HCT116 (cell line): ENCODE data around the gene NMNAT3. TPM values are rescaled to one million over a fixed set of nuclear protein-coding genes. Genes with fewer than 3 reads are reported as not detected.

Source experiments
- ATAC-seq: fragments of 200-7000 bp; cut with Tn5 transposase; 2 replicates; pipeline ENCODE4 v1.9.1; 2020; ENCODE audit warnings: mild to moderate bottlenecking, moderate library complexity
- BruUV-seq: library from RNA; stranded (reverse); fragments of 400-500 nt; replicated peaks from 2 replicates; lab custom pipeline; 2021; lab: Mats Ljungman, UMichigan
- CTCF ChIA-PET: fragments of 300-600 bp; sonication (Branson Sonifier 250); formaldehyde crosslinking; loops from one replicate; lab custom pipeline; 2021; ENCODE audit warnings: antibody characterized with exemption; lab: Charles Lee
- POLR2A ChIA-PET: fragments of 300-600, 350-600 bp; sonication (Branson Sonifier 250); formaldehyde crosslinking; loops from one replicate; lab custom pipeline; 2021; ENCODE audit warnings: antibody characterized with exemption; lab: Charles Lee
- RAD21 ChIA-PET, 2 experiments: fragments of 300-600 bp; sonication (Branson Sonifier 250); formaldehyde crosslinking; loops; one replicate each; lab custom pipeline; 2023; ENCODE audit warnings: low total read pairs in 2 of 2; ENCODE audit not compliant: uncharacterized antibody in 2 of 2, unreplicated experiment in 2 of 2, low non-redundant PET in 1 of 2; lab: Charles Lee
- DNase-seq: peaks from one replicate; pipeline ENCODE4 v3.0.0-alpha.2; 2010; ENCODE audit warnings: low read depth, low spot score
- H2AFZ ChIP-seq: fragments of 200-600 bp; shearing (Covaris generic), sonication (generic); 2 replicates; pipeline ENCODE4 v1.6.1; 2017; ENCODE audit warnings: low read depth, mixed run types, mixed read lengths, antibody characterized with exemption, low read length; ENCODE audit not compliant: poor library complexity, severe bottlenecking
- H3K27ac ChIP-seq: 2 replicates; pipeline ENCODE4 v1.5.1; 2012; ENCODE audit warnings: low read depth, low read length
- H3K27me3 ChIP-seq: fragments of 200-600 bp; sonication (generic); 2 replicates; pipeline ENCODE4 v1.6.1; 2016; ENCODE audit warnings: mixed run types, low read length, mixed read lengths; ENCODE audit not compliant: insufficient read depth
- H3K36me3 ChIP-seq, 2 experiments: fragments of 200-500 bp in 1 of 2; fragments of 200-600 bp in 1 of 2; sonication (Bioruptor generic) in 1 of 2; sonication (generic) in 1 of 2; 2 replicates each; pipeline versions ENCODE4 v1.5.1 to v1.6.1; 2014 to 2016; ENCODE audit warnings: low read length in 2 of 2, inconsistent platforms in 1 of 2, mixed read lengths in 1 of 2, mixed run types in 1 of 2; ENCODE audit not compliant: insufficient read depth in 2 of 2, control insufficient read depth in 1 of 2
- H3K4me1 ChIP-seq, 2 experiments: fragments of 200-600 bp in 1 of 2; sonication (generic) in 1 of 2; 2 replicates each; pipeline versions ENCODE4 v1.5.1 to v1.6.1; 2012 to 2017; ENCODE audit warnings: low read length in 2 of 2, inconsistent platforms in 1 of 2, mild to moderate bottlenecking in 1 of 2, mixed read lengths in 1 of 2, mixed run types in 1 of 2, moderate library complexity in 1 of 2; ENCODE audit not compliant: insufficient read depth in 2 of 2, control insufficient read depth in 1 of 2
- H3K4me2 ChIP-seq: fragments of 200-600 bp; sonication (generic); 2 replicates; pipeline ENCODE4 v1.6.1; 2017; ENCODE audit warnings: mixed run types, low read length, mixed read lengths
- H3K4me3 ChIP-seq, 2 experiments: fragments of 200-600 bp in 1 of 2; sonication (generic) in 1 of 2; replicated peaks in 1 of 2; 2 replicates each; pipeline ENCODE4 v1.5.1; 2011 to 2016; ENCODE audit warnings: low read length in 2 of 2, control low read depth in 1 of 2, low read depth in 1 of 2, mild to moderate bottlenecking in 1 of 2, mixed read lengths in 1 of 2, mixed run types in 1 of 2
- H3K79me2 ChIP-seq: fragments of 200-600 bp; sonication (generic); 2 replicates; pipeline ENCODE4 v1.6.1; 2017; ENCODE audit warnings: mild to moderate bottlenecking, mixed run types, low read length, moderate library complexity, mixed read lengths; ENCODE audit not compliant: insufficient read depth
- H3K9ac ChIP-seq: fragments of 200-600 bp; sonication (generic); 2 replicates; pipeline ENCODE4 v1.6.1; 2016; ENCODE audit warnings: low read length, mixed read lengths
- H3K9me2 ChIP-seq: fragments of 200-600 bp; sonication (generic), shearing (Covaris generic); 2 replicates; pipeline ENCODE4 v1.6.1; 2017; ENCODE audit warnings: mixed run types, mild to moderate bottlenecking, moderate library complexity; ENCODE audit not compliant: insufficient read depth
- H3K9me3 ChIP-seq, 2 experiments: fragments of 200-500 bp in 1 of 2; fragments of 200-600 bp in 1 of 2; sonication (Bioruptor generic) in 1 of 2; sonication (generic) in 1 of 2; 2 replicates each; pipeline ENCODE4 v1.6.1; 2014 to 2017; ENCODE audit warnings: low read length in 2 of 2, mixed read lengths in 2 of 2, inconsistent platforms in 1 of 2, low read depth in 1 of 2, mild to moderate bottlenecking in 1 of 2, mixed run types in 1 of 2, moderate library complexity in 1 of 2; ENCODE audit not compliant: control insufficient read depth in 1 of 2, insufficient read depth in 1 of 2
- H4K20me1 ChIP-seq: fragments of 200-600 bp; sonication (generic), shearing (Covaris generic); 2 replicates; pipeline ENCODE4 v1.6.1; 2017; ENCODE audit warnings: mixed run types, mild to moderate bottlenecking, moderate library complexity; ENCODE audit not compliant: insufficient read depth
- CBX3 ChIP-seq: IDR thresholded peaks from 2 replicates; pipeline ENCODE4 v1.6.1; 2012; ENCODE audit warnings: low read depth
- ELF1 ChIP-seq: IDR thresholded peaks from 2 replicates; pipeline ENCODE4 v1.6.1; 2012; ENCODE audit warnings: low read depth, borderline replicate concordance
- FOSL1 ChIP-seq: IDR thresholded peaks from 2 replicates; pipeline ENCODE4 v1.6.1; 2012; ENCODE audit warnings: low read depth
- MAX ChIP-seq: IDR thresholded peaks from 2 replicates; pipeline ENCODE4 v1.6.1; 2012
- POLR2A ChIP-seq: IDR thresholded peaks from 2 replicates; pipeline ENCODE4 v1.7.0; 2011; ENCODE audit warnings: borderline replicate concordance; ENCODE audit not compliant: insufficient read depth, insufficient read length; ENCODE audit errors: extremely low read depth
- REST ChIP-seq: IDR thresholded peaks from 2 replicates; pipeline ENCODE4 v1.6.1; 2012; ENCODE audit warnings: low read depth
- SIN3A ChIP-seq: IDR thresholded peaks from 2 replicates; pipeline ENCODE4 v1.6.1; 2012; ENCODE audit warnings: low read depth
- SP1 ChIP-seq: IDR thresholded peaks from 2 replicates; pipeline ENCODE4 v1.6.1; 2012; ENCODE audit warnings: low read depth
- SRF ChIP-seq: IDR thresholded peaks from 2 replicates; pipeline ENCODE4 v1.6.1; 2012; ENCODE audit warnings: low read depth
- TCF7L2 ChIP-seq: IDR thresholded peaks from 2 replicates; pipeline ENCODE4 v1.7.0; 2011; ENCODE audit warnings: borderline replicate concordance, inconsistent platforms; ENCODE audit not compliant: insufficient read depth, insufficient read length; ENCODE audit errors: extremely low read depth
- YY1 ChIP-seq: IDR thresholded peaks from 2 replicates; pipeline ENCODE4 v1.6.1; 2011; ENCODE audit warnings: low read length, low read depth, moderate library complexity, mild to moderate bottlenecking; ENCODE audit not compliant: insufficient replicate concordance; ENCODE audit errors: extremely low read depth
- ZBTB33 ChIP-seq: IDR thresholded peaks from 2 replicates; pipeline ENCODE4 v1.6.1; 2011; ENCODE audit warnings: mild to moderate bottlenecking, low read length, moderate library complexity; ENCODE audit not compliant: insufficient replicate concordance; ENCODE audit errors: extremely low read depth
- intact Hi-C: fragments of 100-400 bp; cut with micrococcal nuclease; formaldehyde crosslinking; loops from 2 replicates; pipeline ENCODE4 v1.10.0; 2022
- total RNA-seq: library from RNA; stranded (reverse); gene quantifications from one replicate; pipeline ENCODE4 v1.2.1, GENCODE V29; 2021; ENCODE audit not compliant: unreplicated experiment

Gene NMNAT3
- total RNA-seq, 1 experiment from 2014 or later, result 5.7 TPM

GRCh38 chr3:139558351-139559266 lies 119.2 kb downstream of the NMNAT3 start (continued):
- no peak for TF ChIP-seq REST
- no peak for TF ChIP-seq SIN3A
- no peak for TF ChIP-seq SP1
- TF ChIP-seq MAX, result no peak
- TF ChIP-seq TCF7L2, result no peak

- Histone ChIP-seq H4K20me1 (no peaks in the 10 kb centered on the region), H3K9ac (no peak overlapping the region), H3K27me3 (no peaks in the 10 kb centered on the region), H3K79me2 (no peaks in the 10 kb centered on the region), H3K27ac (no peak overlapping the region), H3K4me2 (no peak overlapping the region), H3K9me3 (no peaks in the 10 kb centered on the region), H3K4me3 (no peak overlapping the region), H3K9me2 (no peaks in the 10 kb centered on the region), H3K4me1 (no peaks in the 10 kb centered on the region), H3K36me3 (no peaks in the 10 kb centered on the region), H2AFZ (no peak overlapping the region)
- ATAC-seq (no peak), DNase-seq (no peak)
- ChIA-PET RAD21 (no interaction called here), POLR2A (no interaction called here), CTCF (no interaction called here)
- intact Hi-C loops, result no loop called here
- no peak for TF ChIP-seq FOSL1
- no peak for TF ChIP-seq ZBTB33
- no peak for TF ChIP-seq TCF7L2
- TF ChIP-seq ELF1, result no peak
- TF ChIP-seq SRF, result no peak
- no peak for TF ChIP-seq YY1
- no peak for TF ChIP-seq MAX
- TF ChIP-seq POLR2A, result no peak
- TF ChIP-seq CBX3, result no peak
- no peak for TF ChIP-seq REST
- BruUV-seq, result no TSS peak
These were observed 120.7 kb downstream of the NMNAT3 start for GRCh38 chr3:139557041-139557440.
